ENCODE data around the gene CPB2. TPM values are rescaled to one million over a fixed set of nuclear protein-coding genes. Genes with fewer than 3 reads are reported as not detected.

Gene CPB2
- total RNA-seq, 4 donors from 2014 or later = not detected

- WGBS, 2 donors (ENCODE audit: low coverage in 1 of 2) = 40 to 61% methylated on average over 3 to 4 of the region's 4 CpGs
- DNase-seq = no peak
- no peak overlapping the region for H3K27ac ChIP-seq
- H3K4me1 ChIP-seq = no peaks in the 10 kb centered on the region
- no peak overlapping the region for H3K4me3 ChIP-seq
- TF ChIP-seq EP300 (IDR thresholded peaks at IDR 0.05; ENCODE audit: low read depth) = no peak
- no peak for TF ChIP-seq POLR2A (IDR thresholded peaks at IDR 0.05)
- no peak for TF ChIP-seq CTCF (IDR thresholded peaks at IDR 0.05)
- no peak for TF ChIP-seq POLR2AphosphoS5 (IDR thresholded peaks at IDR 0.05)
- no peaks in the 10 kb centered on the region for H3K36me3 ChIP-seq
- in situ Hi-C loops (cut with MboI; ENCODE audit: low pct_ligation_motif_present in 1 of 4, low pct_unique_long_range_greater_than_20kb in 1 of 4, low sequenced_read_pairs in 3 of 4) = no loop called here
- H3K27me3 ChIP-seq = no peaks in the 10 kb centered on the region
- H3K9me3 ChIP-seq = no peaks in the 10 kb centered on the region
- intact Hi-C loops (cut with DNase I; ENCODE audit: low total_unique reads) = no loop called here
Observed at GRCh38 chr13:46143184-46143701, 38.4 kb upstream of the CPB2 start.

- no peaks in the 10 kb centered on the region for H3K4me1 ChIP-seq
- H3K27ac ChIP-seq = no peak overlapping the region
- no peaks in the 10 kb centered on the region for H3K36me3 ChIP-seq
- H3K27me3 ChIP-seq = no peaks in the 10 kb centered on the region
- TF ChIP-seq POLR2A (IDR thresholded peaks at IDR 0.05) (no peak), EP300 (IDR thresholded peaks at IDR 0.05; ENCODE audit: low read depth) (no peak), POLR2AphosphoS5 (IDR thresholded peaks at IDR 0.05) (no peak), CTCF (IDR thresholded peaks at IDR 0.05) (no peak)
- H3K4me3 ChIP-seq = no peak overlapping the region
- no peak for DNase-seq
- H3K9me3 ChIP-seq = no peaks in the 10 kb centered on the region
- WGBS, 2 donors (ENCODE audit: low coverage in 1 of 2) = 49% methylated on average over 3 of the region's 3 CpGs; no CpG with 5 or more reads in 1 of the 2 donors
- intact Hi-C loops (cut with DNase I; ENCODE audit: low total_unique reads) (no loop called here), in situ Hi-C loops (cut with MboI; ENCODE audit: low pct_ligation_motif_present in 1 of 4, low pct_unique_long_range_greater_than_20kb in 1 of 4, low sequenced_read_pairs in 3 of 4) (no loop called here)
Observed at GRCh38 chr13:46142776-46143175, 37.9 kb upstream of the CPB2 start.

GRCh38 chr13:46140044-46140443 lies 35.2 kb upstream of the CPB2 start:
- DNase-seq = no peak
- TF ChIP-seq EP300 (IDR thresholded peaks at IDR 0.05; ENCODE audit: low read depth) (no peak), POLR2AphosphoS5 (IDR thresholded peaks at IDR 0.05) (no peak), POLR2A (IDR thresholded peaks at IDR 0.05) (no peak), CTCF (IDR thresholded peaks at IDR 0.05) (no peak)
- Histone ChIP-seq H3K27ac (no peak overlapping the region), H3K9me3 (no peaks in the 10 kb centered on the region), H3K36me3 (no peaks in the 10 kb centered on the region), H3K4me1 (no peaks in the 10 kb centered on the region), H3K27me3 (no peaks in the 10 kb centered on the region), H3K4me3 (no peak overlapping the region)
- intact Hi-C loops (cut with DNase I; ENCODE audit: low total_unique reads) = no loop called here
- in situ Hi-C loops (cut with MboI; ENCODE audit: low pct_ligation_motif_present in 1 of 4, low pct_unique_long_range_greater_than_20kb in 1 of 4, low sequenced_read_pairs in 3 of 4) = no loop called here
- WGBS, 2 donors (ENCODE audit: low coverage in 1 of 2) = 73 to 86% methylated on average over 2 of the region's 2 CpGs

- Histone ChIP-seq H3K27ac (no peak overlapping the region), H3K4me1 (no peaks in the 10 kb centered on the region), H3K27me3 (no peaks in the 10 kb centered on the region), H3K36me3 (no peaks in the 10 kb centered on the region), H3K9me3 (no peaks in the 10 kb centered on the region), H3K4me3 (no peak overlapping the region)
- WGBS, 2 donors (ENCODE audit: low coverage in 1 of 2) = 64 to 82% methylated on average over 2 of the region's 2 CpGs
- DNase-seq = no peak
- TF ChIP-seq EP300 (IDR thresholded peaks at IDR 0.05; ENCODE audit: low read depth) = no peak
- TF ChIP-seq POLR2AphosphoS5 (IDR thresholded peaks at IDR 0.05) = no peak
- TF ChIP-seq POLR2A (IDR thresholded peaks at IDR 0.05) = no peak
- no peak for TF ChIP-seq CTCF (IDR thresholded peaks at IDR 0.05)
- intact Hi-C loops (cut with DNase I; ENCODE audit: low total_unique reads) = no loop called here
- in situ Hi-C loops (cut with MboI; ENCODE audit: low pct_ligation_motif_present in 1 of 4, low pct_unique_long_range_greater_than_20kb in 1 of 4, low sequenced_read_pairs in 3 of 4) = no loop called here
Observed at GRCh38 chr13:46137627-46138317, 32.9 kb upstream of the CPB2 start.

Data from transverse colon (tissue), 4 donors.